Adrenal gland (tissue), 5 donors: Measurements from ENCODE around the gene GHRHR.

ENCODE experiments used
- CTCF ChIP-seq, 6 experiments: fragments of 450-650 bp in 4 of 6; fragments of 200-600 bp in 2 of 6; sonication (generic) in 1 of 6; IDR thresholded peaks; 1 replicate in 5 of 6; 2 replicates in 1 of 6; pipeline versions ENCODE4 v1.5.1 to v1.8.0; 2016 to 2021; ENCODE audit warnings: antibody characterized with exemption in 6 of 6, mild to moderate bottlenecking in 2 of 6, moderate library complexity in 1 of 6
- POLR2A ChIP-seq, 2 donors: fragments of 450-650 bp; IDR thresholded peaks; one replicate each; pipeline ENCODE4 v1.6.1; 2017; ENCODE audit warnings: antibody characterized with exemption in 2 of 2, mild to moderate bottlenecking in 2 of 2, moderate library complexity in 1 of 2
- donor health status: DM: no; HTN: no; CAD: no.

GRCh38 chr7:30924624-30925023 lies 39.1 kb upstream of the GHRHR start:
- TF ChIP-seq CTCF (IDR thresholded peaks at IDR 0.05) (no peak), POLR2A (IDR thresholded peaks at IDR 0.05) (no peak)
